Motor neuron (in vitro differentiated cells): ENCODE data around the gene CDC42. TPM values are rescaled to one million over a fixed set of nuclear protein-coding genes. Genes with fewer than 3 reads are reported as not detected.

ENCODE experiments used
- total RNA-seq, 8 experiments: library from RNA; unstranded; fragments of 300-600 nt; gene quantifications; 2 replicates each; pipeline versions ENCODE4 v1.2.3 to v1.2.4, GENCODE V29; 2022

CDC42 gene
- total RNA-seq, 8 experiments from 2014 or later: 174 to 502 (median 461) TPM

Other genes with a start within 250 kb of the CDC42 start
- 1 to 10 TPM in 6 of 8 experiments, under 1 TPM in 2; 0.71 to 3.4 (median 1.4) TPM for gene LDLRAD2, start 240.4 kb upstream of the CDC42 start, total RNA-seq
- gene HSPG2, start 115.4 kb upstream of the CDC42 start, total RNA-seq: 10 to 100 TPM in 5 of 8 experiments, 1 to 10 TPM in 3; 5.8 to 47.9 (median 12.8) TPM
- not detected for gene CELA3B, start 75.7 kb upstream of the CDC42 start, total RNA-seq
- under 1 TPM in 2 of 8 experiments, not detected in 6; 0.57 to 0.84 TPM for gene CELA3A, start 51.1 kb upstream of the CDC42 start, total RNA-seq
- gene WNT4, start 90.4 kb downstream of the CDC42 start, total RNA-seq: 10 to 100 TPM in 4 of 8 experiments, 1 to 10 TPM in 3, under 1 TPM in 1; 0.41 to 80.1 (median 11.8) TPM